AG08396 (cell line): ENCODE results near the gene OSBPL10.

ENCODE experiments used
- DNase-seq: peaks from one replicate; pipeline ENCODE4 v3.0.0; 2012; ENCODE audit warnings: low spot score, mixed read lengths

OSBPL10 gene

GRCh38 chr3:31770822-31771326, 210.2 kb downstream of the OSBPL10 start:
- DNase-seq = no peak

GRCh38 chr3:31768479-31769125, 212.5 kb downstream of the OSBPL10 start:
- DNase-seq = peak; percentile 27

- no peak for DNase-seq
These were observed 213.1 kb downstream of the OSBPL10 start for GRCh38 chr3:31767920-31768319.

DNA sequence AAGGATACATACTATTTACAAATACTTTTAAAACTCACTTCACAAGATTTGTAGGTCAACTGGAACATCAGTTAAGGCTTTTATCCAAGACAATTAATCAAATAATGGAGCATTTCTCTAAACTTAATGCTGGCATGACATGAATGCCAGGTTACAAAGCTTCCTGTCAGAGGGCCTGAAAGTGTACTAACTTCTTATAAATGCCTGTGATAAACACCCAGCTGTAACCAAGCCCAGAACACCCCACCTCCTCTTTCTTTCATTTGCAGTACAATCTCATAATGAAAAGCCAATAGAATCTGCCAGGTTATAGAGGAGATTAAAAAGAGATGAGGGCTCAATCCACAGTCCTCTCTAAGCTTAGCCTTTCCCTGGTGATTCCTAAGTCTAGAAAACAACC, 214.4 kb downstream of the OSBPL10 start:
- DNase-seq = no peak

DNA sequence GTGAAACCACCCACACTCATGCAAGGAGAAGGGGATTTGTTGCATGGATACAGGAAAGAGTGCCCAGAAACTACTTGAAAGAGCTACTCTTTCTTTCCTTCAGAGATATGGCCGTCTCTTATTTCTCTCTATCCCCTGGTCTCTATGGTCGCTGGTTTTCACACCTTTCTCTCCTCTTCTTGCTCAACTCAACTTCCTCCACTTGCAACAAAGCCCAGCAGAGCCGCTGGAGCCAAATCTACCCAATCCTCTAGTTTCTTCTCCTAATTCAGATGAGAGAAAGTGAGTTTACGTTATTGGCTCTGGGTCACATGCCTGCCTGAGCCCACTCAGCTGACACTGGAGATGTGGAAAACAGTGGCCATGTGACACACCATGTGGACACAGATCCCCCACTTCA, 215.2 kb downstream of the OSBPL10 start:
- DNase-seq = no peak

GRCh38 chr3:31763731-31764130, 217.3 kb downstream of the OSBPL10 start:
- no peak for DNase-seq

- no peak for DNase-seq
These were observed 218.1 kb downstream of the OSBPL10 start for GRCh38 chr3:31762888-31763351.

- DNase-seq = no peak
These were observed 218.8 kb downstream of the OSBPL10 start for GRCh38 chr3:31762097-31762764.

- DNase-seq = no peak
These were observed 220.4 kb downstream of the OSBPL10 start for GRCh38 chr3:31760654-31761053.

DNA sequence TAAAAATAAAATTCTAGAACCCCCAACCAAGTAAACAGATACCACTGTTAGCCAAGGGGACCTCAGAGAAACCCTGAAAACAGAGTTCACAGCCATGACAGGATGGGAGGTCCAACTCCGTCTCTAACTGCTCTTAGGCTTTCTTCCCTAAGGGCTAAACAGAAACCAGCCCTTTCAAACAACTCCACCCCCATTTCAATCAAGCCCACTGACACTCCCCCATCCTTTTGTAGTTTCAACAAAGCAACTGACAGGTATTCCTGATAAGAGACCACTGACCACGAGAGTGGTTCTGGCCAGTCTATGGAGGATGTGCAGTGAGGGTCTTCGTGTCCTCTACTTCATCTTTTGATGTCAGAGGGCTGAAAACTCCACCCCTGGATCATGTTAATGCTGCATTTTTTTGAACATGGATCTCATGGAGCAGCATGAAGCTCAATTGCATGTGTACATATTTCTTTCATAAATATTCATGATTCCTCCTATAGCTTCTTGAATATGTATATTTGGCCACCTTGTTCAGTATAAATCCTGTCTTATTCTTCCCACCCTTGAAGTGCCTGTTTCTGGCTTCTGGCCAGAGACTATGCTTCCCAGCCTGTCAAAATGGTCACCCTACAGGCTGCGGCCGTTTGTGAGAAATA, 222.6 kb downstream of the OSBPL10 start:
- no peak for DNase-seq

DNA sequence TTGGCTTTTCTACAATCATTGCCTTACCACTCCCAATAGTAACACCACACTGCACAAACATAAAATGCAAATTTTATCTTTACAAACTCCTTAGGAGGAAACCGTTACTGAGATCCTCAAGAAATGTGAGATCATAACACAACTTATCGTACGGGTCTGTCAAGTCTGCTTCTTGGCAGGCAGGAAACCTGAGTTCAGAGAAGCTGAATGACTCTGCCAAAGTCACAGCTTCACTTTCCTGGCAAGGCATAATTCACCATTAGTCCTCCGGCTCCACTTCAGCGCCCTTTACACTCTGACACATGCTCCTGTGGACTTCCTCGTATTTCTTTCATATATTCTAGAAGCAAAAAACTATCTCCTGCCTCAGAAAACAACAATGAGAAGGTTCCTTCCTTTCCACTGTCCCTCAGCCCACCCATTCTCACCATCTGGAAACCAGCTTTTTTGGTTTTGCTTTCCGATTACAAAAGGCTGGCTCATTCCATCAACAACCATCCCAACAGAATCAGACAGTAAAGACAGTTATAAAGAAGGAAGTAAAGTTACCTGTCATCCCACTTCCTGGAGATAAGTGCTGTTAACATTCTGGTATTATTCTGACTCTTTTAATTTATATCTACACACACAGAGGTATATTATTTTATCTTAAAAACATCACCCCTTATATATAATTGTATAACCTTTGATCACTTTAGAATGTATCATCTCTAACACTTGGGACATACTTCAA, 225.0 kb downstream of the OSBPL10 start:
- no peak for DNase-seq

DNA sequence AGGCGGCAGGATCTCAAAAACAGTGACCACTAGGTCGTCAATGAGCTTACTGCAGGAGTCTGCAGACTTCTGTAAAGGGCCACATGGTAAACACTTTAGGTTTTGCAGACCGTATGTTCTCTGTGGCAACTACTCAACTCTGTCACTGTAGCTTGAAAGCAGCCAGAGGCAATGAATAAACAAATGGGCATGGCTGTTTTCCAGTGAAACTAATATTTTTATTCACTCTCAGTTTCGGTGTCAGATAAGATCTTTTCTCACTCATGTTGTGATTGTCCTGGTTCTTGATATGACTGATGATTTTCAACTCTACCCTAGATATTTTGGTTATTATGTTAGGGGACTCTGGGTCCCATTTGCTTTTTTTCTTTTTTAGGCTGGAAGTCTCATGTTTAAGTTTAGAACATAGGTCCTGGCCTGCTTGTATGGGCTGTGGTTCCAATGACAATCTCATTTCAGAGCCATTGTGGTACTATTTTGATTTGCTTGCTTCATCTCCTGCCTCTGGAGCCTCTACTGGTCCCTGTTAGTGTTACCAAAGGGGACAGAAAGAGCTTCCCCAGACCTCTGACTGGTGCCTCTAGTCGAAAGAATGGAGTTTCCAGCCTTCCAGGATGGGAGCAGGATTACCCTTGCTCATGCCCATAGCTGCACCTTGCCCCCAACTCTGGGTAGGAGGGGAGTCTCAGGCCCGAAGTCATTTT, 226.3 kb downstream of the OSBPL10 start:
- no peak for DNase-seq

DNA sequence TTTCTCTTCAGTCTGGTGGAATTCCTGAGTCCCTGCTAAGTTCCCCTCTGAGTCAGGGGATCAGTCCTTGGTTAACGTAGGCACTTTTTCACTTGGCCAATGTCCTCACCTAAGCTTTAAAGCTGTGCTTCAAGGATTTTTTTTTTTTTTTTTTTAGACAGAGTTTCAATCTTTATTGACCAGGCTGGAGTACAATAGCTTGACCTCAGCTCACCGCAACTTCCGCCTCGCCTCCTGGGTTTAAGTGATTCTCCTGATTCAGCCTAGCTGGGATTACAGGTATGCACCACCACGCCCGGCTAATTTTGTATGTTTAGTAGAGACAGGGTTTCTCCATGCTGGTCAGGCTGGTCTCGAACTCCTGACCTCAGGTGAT, 228.0 kb downstream of the OSBPL10 start:
- DNase-seq = no peak

DNA sequence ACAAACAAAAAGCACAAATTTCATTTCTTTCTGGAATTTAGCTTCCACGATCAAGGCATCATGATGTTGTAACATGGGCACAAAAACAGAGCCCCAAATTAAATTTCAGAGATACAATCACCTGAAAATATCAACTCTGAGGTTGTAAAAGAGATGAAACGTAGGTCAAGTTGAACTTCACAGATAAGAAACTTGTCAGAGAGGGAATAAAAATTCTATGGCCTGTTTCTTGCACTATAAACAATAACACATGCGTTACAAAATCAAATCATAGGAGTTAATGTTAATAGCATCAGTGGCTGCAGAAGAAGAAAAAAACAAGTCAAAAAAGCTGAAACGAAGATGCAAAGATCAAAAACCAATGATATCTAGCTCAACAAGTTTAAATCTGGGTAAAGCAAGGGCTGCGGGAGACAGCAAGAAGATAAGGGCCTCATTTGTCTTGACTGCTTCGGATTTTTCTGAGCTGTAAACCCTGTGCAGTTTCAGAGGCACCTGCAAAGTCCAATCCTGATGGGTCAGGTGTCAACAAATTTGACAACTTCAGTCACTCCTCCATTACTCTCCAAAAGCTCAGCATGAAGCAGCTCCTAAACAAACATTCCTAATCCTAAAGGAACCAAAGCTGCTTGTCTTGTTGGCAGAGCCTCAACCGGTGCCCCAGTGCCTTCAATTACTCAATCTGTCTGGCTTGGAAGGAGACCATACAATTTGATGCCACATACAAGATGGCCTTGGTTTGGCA, 228.6 kb downstream of the OSBPL10 start:
- no peak for DNase-seq

GRCh38 chr3:31750341-31750740, 230.7 kb downstream of the OSBPL10 start:
- no peak for DNase-seq

GRCh38 chr3:31748933-31749295, 232.1 kb downstream of the OSBPL10 start:
- DNase-seq = no peak

GRCh38 chr3:31748281-31748932, 232.7 kb downstream of the OSBPL10 start:
- DNase-seq = no peak

- no peak for DNase-seq
These were observed 233.3 kb downstream of the OSBPL10 start for GRCh38 chr3:31747785-31748184.

DNA sequence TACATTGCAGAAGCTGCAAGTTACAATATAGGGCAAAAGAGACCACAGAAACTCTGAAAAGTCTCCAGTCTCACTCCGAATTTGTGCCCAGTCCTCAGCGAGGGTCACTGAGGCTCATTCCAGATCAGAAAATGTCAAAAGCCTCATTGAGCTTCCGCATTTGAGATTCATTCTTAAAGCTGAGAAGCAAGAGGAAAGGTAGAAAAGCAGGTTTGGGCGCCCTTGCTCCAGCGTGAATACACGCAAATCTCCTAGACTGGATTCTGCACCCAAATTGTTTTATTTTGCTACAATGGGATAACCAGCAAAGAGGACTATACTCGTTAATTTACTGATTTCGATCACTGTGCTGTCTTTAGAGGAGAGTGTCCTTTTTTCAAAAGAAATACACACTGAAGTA, 236.1 kb downstream of the OSBPL10 start:
- no peak for DNase-seq

DNA sequence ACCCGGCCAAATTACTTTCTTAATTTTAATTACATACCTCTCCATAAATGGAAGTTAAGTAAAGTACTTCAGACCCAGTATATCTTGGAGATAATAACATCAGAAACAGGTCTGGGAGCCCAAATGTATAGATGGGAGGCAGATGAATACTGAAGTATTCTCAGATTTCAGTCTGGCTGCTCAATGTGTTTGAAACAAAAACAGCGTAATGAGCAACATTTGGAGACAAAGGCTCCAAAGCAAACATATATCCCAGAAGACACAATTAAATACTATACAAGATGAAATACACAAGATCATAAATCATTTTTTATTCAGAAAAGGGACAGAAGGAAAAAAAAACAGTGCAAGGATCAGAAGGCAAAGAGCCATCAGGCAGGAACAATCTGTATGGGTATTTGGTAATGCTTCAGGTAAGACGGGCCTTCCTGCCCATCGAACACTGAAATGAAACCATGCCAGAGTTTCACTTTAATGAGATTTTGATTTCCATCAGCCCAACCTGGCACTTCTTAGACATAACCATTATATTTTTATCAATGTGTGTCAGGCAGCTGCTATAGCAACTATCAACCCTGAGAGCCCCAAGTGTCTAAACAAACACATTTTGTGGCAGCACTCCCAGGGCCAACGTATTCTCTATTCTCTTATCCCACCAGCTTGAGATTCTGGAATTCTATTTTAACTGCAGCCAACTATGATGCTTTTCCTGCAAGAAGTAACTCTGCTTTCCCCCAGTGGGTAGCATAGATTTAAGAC, 237.6 kb downstream of the OSBPL10 start:
- no peak for DNase-seq
